NCI-H2227 (cell line): ENCODE results near the gene THPO.

Experiments used
- DNase-seq: peaks from one replicate; lab custom pipeline; 2025; ENCODE audit not compliant: unreplicated experiment; lab: John Stamatoyannopoulos, UW

THPO gene

DNA sequence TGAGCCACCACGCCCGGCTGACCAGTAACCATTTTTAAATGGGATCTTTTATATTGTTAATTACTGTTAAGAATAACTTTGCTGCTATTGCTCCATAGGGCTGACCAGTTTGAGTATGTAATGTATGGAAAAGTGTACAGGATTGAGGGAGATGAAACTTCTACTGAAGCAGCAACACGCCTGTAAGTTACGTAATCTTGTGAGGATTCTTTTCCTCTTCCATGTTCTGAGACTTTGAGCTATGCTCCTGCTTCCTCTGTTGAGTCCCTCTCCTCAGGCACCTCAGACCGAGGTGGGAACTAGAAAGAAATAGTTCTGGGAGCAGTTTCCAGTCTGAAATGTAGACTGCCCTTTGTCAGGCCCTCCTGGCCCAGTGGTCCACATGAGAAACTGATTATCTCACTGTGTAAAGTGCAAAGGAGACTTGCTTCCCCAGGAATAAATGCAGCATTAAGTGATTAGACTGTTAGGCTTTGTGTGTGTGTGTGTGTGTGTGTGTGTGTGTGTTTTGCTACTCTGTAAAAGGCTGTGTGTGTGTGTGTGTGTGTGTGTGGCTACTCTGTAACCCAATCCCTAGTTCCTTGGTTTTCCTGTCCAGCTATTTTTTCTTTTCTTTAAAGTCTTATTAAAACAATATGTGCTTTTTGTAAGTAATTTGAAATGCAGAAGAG, 11.3 kb downstream of the THPO start:
- no peak for DNase-seq

DNA sequence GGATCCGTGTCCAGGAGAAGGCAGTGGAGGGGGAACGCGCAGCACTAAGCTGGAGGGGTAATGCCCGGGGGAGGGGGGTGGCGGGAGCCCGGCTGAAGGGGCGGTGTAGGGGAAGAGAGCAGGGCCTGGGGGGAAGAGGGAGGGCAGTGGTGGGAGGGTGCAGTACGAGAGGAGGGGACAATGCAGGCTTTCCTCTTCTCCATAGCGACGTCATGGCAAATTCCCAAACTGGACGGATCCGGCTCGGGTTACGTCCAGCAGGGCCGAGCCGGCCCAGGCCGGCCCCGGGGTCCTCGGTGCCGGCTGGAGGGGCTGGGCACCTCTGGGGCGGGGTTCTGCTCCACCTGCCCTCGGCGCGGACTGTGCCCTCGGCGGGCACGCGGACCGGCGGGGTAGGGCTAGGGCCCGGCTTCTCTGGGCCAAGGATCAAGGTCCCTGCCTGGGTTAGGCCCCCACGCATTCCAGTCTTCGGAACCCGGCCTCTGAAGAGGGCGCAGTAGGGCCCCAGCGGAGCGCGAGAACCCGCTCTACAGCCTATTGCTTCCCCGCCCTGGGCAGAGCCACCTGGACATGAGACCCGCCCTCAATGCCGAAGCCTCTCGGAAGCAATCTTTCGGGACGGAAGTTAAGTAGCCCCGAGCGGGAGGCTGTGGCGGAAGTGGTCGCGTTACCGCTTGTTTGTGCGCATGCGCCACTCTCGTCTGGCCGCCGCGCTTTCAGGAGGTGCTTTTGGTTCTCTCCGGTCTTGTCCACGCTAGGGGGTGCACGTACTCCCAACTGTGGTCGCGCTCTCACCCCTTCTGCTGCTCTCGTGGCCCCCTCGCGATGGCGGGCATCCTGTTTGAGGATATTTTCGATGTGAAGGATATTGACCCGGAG, 15.1 kb downstream of the THPO start:
- peak; percentile 99 for DNase-seq

DNA sequence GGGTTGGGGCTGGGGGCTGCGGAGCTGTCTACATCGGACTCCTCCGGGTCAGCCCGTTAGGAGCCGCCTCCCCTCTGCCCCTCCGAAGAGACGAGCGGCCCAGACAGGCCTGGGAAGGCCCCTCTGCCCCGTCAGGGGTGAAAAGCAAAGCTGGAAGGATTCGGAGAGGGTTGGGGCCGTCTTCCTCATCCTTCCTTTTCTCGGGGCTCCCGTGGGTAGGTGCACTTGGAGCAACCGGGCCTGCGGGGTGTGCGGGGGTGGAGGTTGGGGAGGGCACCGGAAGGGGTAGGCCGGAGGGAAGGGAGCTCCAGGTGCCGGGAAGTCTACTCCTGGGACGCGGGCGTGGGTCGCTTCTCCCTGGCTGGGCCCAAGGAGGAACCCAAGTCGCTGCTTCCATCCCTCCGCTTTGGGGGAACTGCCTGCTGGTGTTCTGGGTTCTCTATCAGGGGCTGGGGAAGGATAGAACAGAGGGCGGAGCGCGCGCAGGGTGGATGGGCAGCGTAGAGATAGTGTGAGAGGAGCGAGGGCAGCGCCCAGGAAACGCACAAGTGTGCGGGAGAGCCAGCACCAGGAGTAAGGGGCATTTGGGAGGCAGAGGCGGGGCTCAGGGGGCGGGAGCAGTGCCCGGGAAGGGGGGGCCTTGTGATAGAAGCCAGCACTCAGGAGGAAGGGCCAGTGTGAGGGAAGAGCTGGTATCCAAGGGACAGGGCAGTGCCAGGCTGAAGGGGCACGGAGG, 15.9 kb downstream of the THPO start:
- DNase-seq, result peak; percentile 82

DNA sequence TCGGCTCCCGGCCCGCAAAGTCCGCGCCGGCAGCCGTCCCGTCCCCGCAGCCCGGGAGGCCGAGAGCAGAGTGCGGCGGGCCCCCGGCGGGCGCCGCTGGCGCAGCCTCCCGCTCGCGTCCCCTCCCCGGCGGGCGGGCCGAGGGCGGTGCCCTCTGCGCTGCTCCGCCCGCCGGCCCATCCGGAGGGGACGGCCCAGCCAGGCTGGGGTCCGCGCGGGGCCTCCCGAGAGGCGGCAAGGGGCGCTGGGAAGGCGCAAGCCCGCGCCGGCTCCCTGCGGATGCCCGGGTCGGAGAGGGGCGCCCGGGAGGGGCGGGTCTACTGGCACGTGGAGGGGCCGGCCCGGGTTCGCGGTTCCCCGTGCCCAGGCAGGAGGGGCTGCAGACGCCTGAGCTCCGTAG, 16.5 kb downstream of the THPO start, which contains the start of the genes CLCN2 and POLR2H:
TSS of gene CLCN2 (minus strand) at position 74 of the 400 bp plus-strand sequence. CDS start 126 bp downstream, outside the sequence.
TSS of gene POLR2H (plus strand) at position 179 of the 400 bp plus-strand sequence. CDS start 1,783 bp downstream, outside the sequence.
- peak; percentile 87 for DNase-seq

DNA sequence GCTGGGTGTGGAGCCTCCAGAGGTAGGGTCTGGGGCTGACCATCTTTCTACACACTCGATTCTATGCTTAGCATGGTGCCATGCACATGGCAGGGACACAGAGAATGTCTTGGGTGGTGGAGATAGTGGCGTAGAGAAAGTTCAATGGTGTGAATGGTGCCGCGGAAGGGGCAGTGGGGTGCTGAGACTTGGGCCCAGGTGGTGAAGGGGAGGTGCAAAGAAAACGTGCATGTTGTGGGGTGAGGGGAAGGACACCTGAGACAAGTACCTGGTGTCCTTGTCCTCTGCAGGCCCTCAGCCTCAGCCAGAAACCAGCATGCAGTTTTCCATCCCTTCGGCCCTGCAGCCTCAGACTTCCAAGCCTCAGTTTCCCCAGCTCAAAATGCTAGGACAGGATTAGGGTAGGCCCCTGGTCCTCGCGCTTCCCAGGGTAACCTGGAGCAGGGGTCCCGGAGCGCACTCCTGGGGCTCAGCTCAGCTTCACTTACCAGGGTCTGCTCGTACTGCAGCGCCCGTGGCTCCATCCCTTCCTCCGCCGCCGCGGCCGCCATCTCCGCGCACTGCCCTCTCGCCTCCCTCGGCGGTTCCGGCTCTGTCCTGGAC, 17.0 kb downstream of the THPO start:
- no peak for DNase-seq

DNA sequence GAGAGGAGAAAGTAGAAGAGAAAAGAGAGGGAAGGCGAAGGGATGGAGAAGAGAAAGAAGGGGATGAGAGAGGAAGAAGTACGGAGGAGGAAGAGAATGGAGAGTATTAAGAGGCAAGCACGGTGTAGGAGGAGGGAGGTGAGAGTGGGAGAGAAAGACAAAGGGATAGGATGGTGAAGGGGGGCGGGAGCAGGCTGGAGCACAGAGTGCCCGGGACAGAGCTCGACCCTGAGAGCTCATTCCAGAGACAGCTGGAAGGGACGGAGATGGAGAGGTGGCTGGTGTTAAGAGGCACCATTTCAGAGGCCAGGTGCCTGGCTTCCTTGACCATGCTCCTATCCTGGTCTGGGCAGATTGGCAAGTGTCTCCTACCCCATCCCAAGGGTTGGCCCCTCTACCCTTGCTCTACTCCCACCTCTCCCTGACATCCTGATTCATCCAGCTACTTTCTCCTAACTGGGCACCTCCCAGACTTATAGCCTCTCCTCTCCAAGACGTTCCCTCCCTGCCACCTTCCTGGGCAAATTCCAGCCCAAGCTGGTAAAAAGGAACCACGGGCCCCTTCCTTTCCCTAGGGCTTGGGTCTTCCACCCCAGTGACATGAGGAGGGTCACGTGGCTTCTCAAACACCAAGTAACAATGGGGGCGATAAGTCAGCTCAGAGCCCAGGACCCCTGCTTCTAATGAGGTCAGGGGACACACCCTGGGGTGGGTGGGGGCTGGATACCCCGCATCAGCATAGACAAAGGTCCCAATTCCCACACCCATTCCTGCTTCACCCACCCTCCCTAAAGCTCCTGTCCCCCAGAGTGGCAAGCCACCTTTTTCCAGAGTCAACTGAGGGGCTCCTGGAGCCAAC, 17.7 kb downstream of the THPO start:
- DNase-seq, result no peak

DNA sequence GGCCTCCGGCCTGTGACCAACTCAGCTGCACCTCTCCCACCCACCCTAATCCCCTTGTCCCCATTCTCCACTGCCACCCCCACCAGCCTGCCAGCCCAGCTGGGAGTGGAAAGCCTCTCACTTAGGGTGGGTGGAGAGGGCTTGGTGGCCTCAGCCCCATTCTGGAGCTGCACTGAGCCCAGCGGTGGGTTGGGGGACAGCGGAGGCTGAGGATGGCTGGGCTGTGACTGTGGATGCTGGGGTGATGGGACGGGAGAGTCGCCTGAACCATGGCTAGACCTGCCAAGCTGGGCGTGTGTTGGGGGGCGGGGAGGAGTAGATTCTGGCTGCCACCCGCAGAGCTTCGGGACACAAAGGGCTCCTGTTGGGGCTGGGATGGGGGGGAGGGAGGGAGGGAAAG, 18.4 kb downstream of the THPO start:
- DNase-seq, result no peak

DNA sequence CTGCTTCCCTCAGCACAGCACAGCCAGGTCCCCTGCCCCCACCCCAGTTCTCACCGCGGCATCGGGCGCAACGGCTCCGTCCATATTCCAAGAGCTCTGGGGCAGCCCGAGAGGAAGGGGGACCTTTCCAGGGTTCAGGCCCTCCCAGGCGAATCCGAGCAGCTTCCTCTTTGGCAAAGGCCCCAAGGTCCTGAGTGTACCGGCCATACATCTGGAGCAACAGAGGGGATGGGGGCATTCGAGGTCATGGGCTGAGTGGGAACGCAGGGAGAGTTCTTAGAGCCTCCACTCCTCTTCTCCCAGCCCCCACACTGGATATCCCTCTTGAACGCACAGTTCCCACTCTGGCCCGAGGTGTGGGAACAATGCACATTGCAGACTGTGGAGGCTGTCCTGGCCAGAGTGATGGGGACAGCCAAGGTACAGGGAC, 19.1 kb downstream of the THPO start:
- no peak for DNase-seq

DNA sequence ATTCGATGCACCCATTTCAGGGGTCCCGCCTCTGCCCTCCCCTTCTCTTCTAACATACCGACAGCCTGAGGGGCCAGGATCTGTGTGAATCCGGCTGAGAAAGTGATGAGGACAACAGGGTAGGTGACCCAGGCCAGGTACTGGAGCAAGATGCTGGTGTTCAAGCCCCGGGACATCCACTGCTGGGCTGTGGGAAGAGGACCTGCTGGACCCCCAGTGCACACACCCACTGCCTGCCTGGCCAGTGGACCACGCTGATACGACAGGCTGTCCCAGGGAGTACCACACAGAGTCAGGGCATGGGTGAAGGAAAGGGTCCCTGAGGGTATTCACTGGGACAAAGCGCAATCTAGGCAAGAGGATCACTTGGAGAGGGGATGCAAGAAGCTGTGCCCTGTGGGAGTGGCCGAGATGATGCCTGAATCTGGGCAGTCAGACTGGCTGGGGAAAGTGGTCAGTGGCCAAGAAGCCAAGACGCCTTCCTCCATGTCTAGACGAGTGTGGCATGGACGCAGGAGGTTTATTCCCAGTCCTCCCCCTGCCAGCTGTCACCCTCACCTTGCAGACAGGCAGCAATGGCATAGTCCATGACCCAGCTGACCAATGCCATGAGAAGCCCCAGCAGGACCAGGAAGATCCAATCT, 19.8 kb downstream of the THPO start:
- DNase-seq, result no peak

DNA sequence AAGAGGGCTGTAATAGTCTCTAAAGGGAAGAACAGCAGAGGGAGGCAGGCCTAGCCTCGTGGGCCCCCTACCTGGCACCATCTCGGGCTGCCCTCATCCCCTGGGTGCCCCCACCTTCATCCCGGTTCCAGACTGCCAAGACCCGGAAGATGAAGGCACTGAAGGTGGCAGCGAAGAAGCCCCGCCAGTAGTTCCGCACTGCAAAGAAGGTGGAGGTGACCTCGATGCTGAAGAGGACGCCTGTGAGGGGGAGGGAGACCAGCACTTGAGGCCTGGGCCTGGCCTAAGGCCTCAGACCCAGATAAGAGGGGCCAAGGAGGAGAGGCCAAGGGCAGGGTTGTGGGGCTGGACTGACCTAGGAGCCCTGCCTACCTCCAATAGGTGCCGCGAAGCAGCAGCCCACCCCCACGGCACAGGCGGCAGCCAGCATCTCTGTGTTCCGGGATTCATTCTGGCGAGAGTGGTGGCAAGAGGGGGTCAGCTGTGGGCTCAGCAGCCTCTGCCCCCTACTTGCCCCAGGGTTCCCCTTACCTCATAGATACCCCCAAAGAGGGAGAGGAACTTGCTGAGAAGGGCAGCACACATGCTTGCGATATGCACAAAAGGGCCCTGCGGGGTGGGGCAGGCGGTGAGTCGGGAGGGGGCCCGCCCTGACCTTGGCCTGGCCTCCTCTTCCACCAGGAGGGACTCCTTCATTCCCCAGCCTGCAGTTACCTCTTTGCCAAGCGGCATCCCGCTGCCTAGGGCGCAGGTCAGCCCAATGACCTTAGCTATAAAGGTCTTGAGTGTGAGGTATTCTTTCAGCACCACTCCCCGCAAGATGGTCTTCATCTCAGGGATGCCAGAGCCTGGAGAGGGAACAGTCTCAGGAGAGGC, 20.5 kb downstream of the THPO start:
- DNase-seq, result no peak

DNA sequence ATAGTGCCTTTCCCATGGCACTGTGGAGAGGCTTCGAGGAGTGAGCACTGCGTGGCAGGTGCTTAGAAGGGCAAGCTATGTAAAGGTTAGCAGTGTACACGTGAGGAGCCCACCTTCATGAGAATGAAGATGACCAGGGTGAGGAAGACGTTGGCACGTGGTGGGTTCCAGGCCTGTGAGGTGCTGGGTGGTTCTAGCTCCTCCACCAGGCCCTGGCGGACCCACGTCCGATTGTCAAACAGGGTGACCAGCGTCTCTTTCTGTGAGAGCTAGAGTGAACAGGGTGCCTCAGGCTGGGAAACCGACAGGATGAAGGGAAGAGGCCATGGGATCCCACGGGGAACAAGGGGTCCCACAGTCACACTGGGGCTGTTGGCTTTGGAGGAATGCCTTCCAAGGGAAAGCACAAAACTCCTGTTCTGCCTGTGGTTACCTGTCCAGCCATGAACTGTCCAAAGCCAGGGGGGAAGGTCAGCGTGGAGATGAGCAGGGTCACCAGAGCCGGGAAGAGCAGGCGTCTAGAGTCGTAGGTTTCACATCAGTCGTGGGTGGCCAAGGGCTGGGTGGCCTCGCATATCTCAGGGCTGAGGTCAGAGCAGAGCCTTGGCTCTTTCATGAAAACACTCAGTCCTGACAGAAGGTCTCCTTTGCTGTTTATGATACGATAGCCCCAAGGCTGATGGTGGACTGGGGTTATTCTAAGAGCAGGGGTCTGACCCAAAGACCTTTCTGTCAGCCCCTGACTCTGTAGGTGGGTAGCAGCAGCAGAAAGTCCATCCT, 22.6 kb downstream of the THPO start:
- DNase-seq, result no peak

DNA sequence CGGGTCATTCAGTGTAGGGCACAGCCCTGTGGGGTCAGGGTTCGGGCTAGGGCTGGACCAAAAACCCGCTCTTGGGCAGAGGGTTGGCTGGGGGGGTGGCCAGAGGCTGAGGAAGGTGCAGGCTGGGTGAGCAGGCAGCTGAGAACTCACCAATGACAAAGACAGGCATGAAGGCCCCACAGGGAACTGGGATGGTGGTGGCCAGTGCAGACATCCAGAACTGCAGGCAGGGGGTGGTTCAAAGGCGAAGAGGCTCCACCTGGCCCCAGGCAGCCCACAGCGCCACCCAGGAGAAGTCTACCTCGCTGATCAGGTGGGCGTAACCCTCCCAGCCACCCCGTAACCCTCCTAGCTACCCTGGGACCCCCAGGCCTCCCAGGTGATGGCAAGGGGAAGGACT, 23.3 kb downstream of the THPO start:
- no peak for DNase-seq

DNA sequence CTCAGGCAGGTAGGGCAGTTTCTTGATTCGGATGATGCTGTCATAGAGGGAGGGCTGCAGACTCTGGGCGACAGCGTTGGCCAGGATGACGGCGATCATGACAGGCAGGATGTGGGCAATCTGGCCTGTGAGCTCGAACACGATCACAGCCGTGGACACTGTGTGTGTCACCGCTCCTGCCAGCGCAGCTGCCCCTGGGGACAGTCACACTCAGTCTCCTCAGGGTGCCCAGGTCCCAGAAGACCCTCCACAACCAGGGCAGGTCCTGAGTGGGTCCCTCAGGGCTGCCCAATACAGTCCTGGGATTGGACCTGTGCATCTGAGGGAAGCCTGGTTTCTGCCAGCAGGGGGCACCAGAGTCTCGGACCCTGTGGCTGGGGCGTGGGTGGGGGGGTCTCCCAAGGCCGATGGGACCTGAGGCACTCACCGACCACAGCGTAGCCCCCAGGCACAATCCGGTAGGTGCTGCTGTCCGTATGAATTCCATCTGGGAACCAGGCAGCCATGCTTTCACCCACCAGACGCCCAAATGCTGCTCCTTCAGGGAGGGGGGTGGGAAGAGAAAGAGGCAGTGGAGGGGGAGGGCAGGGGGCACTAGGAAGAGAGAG, 23.8 kb downstream of the THPO start:
- peak; percentile 69 for DNase-seq

DNA sequence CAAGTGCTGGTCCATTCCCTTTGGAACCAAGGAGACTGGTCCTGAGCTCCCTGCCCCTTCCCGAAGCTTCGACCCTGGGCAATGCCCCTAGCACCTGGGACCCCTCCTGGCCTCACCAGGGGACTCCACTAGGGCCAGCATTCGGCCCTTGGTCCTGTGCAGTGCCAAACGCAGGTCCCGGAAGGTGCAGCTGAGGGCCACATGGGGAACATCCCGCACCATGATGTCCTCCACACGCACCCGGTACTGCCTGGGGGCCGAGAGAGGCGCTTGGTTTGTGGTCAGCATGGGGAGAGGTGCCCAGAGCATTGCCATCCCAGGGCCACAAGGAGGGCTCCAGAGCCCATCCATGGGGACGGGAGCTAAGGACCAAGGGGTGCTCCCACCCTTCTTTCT, 24.5 kb downstream of the THPO start:
- no peak for DNase-seq

DNA sequence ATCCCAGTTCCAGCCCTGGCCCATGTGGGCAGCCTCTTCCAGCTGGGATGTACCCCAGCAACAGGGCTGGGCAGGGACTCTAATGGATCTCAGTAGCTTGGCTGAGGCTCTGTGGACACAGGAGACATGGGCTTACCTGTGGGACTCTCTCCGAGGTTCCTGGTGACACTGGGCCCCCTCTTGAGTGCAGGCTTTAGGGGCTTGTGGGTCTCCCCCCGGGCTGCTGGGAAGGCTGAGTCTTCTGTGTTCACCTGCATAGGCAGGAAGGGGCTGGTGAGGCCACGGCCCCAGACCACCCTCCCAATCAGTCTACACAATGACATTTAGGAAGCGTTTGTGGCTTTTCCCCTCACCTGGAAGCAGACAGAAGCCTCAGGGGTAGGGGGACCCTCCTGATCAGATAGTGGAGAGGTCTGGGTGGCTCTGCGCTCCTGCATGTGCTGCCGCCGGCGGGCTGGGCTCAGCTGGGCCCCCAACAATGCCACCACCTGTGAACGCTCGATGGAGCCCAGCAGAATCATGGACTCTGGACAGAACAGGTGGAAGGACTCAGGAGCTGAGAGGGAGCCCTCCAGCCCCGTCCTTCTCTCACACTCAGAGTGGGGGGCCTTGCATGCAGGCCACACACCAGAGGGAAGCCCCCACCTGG, 25.0 kb downstream of the THPO start:
- DNase-seq, result no peak

DNA sequence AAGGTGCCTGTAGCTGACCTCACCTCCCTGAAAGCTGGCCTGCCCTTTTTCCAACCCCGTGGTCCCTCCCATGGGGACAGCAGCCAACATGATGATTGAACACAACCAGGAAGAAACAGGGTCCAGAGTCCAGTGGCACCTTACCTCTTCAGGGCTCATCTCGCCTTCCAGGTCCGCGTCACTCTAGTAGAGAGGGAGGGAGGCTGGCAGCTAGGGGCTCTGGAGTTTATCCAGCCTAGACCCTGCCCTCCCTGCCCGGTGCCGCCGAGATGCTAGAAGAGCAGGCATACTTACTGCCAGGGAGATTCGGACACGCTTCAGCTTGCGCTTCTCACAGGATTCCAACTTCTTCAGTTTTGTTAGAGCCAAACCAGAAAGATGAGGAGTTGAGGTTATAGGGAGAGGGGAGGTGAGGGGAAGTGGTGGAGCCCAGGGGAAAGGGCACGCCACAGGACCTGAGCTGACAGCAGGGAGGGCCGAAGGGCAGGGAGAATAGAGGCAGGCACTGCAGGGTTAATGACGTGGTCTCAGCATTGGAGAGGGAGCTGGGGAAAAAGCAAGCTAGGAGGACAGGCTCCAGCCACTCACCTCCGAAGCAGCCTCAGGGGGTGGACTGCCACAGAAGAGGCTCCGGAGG, 25.7 kb downstream of the THPO start:
- no peak for DNase-seq
